GM19463 (cell line): ENCODE data around the gene XPNPEP3.
A peak's percentile ranks its signal among the peaks of the same experiment; 100 is the strongest.
"Not testable (repeated sequence)": the region's sequence is repeated elsewhere in the genome, so short reads cannot be mapped to it uniquely, and the experiment has no call there.

ENCODE experiments used
- ATAC-seq: cut with Tn5 transposase; IDR thresholded peaks from one replicate; pipeline ENCODE4 v1.9.1; 2021; ENCODE audit warnings: mild to moderate bottlenecking, moderate library complexity; ENCODE audit not compliant: unreplicated experiment

The XPNPEP3 gene

GRCh38 chr22:40855979-40856512, 902 bp upstream of the XPNPEP3 start:
- peak; percentile 18 for ATAC-seq

GRCh38 chr22:40857309-40857855, 434 bp downstream of the XPNPEP3 start:
- ATAC-seq: no peak

DNA sequence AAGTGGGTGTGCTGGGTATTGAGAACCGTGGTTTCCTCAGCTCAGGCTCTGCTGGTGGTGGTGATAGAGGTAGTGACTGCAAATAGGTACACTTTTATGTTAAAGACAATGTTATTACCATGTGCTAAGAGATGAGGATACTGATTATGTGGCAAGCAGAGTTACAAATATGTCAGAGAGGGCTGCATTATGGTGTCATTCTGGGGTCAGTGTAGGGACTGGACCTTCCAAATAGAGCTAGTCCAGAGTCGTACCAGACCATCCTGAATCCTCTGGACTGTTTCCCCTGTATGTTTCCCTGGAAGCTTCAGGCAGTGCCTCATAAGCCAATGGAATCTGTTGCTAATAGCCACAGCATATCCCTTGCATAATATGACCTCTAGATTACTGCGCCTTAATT, 5.1 kb downstream of the XPNPEP3 start, which contains the start of gene DNAJB7:
TSS of gene DNAJB7 (minus strand) at position 101 of the 400 bp plus-strand sequence. CDS start 119 bp downstream, outside the sequence.
- no peak for ATAC-seq

DNA sequence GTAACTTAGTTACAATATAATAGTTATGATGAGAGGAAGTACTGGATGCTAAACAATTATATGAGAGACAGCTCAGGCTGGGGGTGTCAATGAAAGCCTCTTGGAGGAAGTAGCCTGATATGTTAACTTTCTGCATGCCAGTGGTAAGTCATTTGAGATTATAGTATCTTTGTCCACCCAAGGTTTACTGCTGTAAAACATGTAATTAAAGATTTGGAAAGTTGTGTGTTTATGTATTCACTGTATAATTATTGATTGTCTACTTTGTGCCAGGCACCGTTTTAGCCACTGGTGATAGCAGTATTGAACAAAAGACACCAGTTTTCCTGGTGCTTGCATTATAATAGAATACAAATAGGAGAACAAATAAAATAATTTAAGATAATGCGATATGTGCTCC, 5.6 kb downstream of the XPNPEP3 start:
- no peak for ATAC-seq

DNA sequence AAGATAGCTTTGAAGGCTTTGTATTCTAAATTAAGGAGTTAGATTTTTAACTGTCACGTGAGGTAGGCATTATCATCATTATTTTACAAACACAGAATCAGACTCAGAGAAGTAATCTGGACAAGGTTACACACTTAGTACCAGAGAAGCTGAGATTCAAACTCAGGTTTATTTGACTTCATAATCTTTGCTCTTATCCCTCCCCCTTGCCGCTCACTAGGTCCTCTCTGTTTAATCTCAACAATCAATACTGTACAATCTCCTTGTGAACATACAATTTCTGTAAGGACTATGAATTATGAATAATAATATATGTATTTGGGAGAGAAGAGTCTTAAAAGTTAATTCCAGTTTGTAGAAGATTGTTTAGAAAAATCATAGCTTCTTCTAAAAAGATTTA, 10.2 kb downstream of the XPNPEP3 start:
- no peak for ATAC-seq

- not testable (repeated sequence) for ATAC-seq
Observed at GRCh38 chr22:40868379-40868778, 11.4 kb downstream of the XPNPEP3 start.

- no peak for ATAC-seq
Observed at GRCh38 chr22:40874016-40874415, 17.1 kb downstream of the XPNPEP3 start.

DNA sequence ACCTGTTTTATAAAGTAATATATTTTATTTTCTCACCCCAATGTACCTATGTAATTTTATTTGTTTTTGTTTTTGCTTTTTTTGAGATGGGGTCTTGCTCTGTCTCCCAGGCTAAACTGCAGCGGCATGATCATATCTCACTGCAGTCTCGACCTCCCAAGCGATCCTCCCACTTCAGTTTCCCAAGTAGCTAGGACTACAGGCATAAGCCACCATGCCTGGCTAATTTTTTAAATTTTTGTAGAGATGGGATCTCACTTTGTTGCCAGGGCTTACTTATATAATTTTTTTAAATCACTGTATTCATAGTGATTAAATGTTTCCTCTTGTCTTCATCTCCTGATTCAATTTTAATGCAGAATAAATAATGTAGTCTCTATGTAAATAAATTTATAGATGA, 18.2 kb downstream of the XPNPEP3 start:
- ATAC-seq: no peak

DNA sequence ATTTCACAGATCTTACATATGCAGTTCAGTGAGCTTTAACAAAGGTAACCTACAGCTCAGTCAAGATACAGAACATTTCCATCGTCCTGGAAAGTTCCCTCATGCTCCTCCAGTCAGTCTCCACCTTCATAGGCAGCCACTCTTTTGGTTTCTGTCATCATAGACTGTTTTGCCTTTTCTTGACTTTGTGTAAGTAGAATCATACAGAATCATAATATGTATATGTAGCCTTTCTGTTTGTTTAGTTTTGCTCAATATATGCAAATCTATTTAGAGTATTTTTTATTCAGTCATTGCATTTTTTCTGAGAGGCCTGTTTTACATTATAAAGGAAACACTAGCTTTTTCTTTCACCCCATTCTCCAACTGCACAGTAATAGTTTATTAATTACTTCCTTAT, 20.0 kb downstream of the XPNPEP3 start:
- ATAC-seq: no peak

- ATAC-seq: no peak
Observed at GRCh38 chr22:40877488-40877887, 20.5 kb downstream of the XPNPEP3 start.

- no peak for ATAC-seq
Observed at GRCh38 chr22:40878922-40879321, 22.0 kb downstream of the XPNPEP3 start.

DNA sequence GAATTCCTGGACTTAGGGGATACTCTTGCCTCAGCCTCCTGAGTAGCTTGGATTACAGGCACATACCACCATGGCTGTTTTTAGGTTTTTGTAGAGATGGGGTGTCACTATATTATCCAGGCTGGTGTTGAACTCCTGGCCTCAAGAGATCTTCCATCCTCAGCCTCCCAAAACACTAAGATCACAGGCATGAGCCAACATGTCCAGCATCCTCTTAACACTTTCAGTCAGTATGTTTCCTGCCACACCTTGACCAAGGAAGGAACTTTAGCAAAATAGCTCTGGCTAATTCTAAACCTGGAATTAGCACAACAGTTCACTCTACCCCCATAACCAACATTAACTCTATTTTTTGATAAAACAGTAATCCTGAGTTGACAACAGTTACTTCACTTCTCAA, 32.2 kb downstream of the XPNPEP3 start:
- no peak for ATAC-seq

- no peak for ATAC-seq
Observed at GRCh38 chr22:40890881-40891280, 33.9 kb downstream of the XPNPEP3 start.

DNA sequence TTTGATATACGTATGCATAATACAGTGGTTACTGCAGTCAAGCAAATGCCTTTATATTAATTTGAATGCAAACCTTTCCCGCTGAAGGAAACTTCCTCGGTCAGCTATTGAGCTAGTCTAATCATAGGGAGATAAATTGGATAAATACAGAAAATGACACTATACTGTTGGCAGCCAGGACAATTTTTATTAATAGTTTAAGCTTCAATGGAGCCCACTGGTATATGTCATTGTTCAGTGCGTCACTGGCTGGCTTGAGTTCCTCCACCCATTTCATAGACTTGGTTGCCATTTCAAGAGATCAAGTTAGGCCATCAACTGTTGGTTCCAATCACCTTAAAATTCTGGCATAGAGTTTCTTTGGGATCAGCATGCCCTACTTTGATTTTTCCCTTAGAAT, 37.5 kb downstream of the XPNPEP3 start:
- ATAC-seq: no peak

DNA sequence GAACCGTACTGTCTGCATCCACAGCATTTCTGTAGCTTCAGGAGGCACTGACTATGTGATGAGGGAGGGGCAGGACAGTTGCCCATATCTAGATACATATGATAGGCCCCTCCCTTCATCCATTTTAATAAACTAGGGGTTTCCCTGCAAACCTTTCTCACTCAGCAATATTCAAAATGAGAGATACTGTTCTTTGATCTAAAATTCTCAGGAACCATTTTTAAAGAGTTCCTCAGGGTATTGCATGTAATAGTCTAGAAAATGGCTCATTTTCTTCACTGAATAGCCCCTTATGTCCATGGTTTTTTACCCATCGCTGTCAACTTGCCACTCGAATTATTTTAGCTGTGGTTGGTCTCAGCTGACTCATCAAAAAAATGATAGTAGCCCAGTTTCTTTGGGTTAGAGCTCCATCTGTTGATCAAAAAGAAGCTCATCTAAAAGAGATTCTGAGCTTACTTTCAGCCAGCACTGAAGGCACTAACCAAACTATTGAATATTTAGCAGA, 42.0 kb downstream of the XPNPEP3 start:
- ATAC-seq: no peak

GRCh38 chr22:40904101-40904500, 47.2 kb downstream of the XPNPEP3 start:
- no peak for ATAC-seq

DNA sequence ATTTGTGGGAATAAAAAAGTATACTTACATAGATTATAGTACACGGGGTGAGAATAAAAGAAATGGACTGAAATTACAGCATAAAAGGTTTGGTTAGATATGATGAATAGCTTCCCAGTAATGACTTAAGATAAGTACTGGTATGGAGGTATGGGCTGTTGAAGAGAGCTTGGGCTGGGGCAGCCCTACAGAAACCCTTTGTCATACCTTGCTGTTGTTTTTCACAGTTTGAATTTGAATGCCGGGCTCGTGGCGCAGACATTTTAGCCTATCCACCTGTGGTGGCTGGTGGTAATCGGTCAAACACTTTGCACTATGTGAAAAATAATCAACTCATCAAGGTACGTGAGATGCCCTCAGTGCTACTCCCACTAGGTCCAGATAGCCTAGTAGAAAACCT, 51.9 kb downstream of the XPNPEP3 start:
- no peak for ATAC-seq

DNA sequence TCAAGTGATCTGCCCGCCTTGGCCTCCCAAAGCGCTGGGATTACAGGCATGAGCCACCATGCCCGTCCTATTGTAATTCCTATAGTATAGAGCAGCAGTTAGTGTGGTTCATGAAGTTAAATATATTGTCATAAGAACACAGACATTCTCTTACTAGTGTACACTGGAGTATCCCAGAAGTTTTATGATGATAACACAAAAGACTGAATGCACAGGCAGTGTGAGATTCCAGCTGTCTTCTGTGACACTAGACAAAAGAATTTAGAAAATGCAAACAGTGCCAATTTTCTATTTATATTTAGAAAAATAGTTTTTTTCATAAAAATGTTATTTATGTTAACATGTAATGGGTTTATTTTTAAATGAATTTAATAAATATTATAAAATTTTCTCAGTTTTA, 54.8 kb downstream of the XPNPEP3 start:
- no peak for ATAC-seq

- ATAC-seq: not testable (repeated sequence)
Observed at GRCh38 chr22:40912987-40913386, 56.0 kb downstream of the XPNPEP3 start.

- ATAC-seq: no peak
Observed at GRCh38 chr22:40919446-40919845, 62.5 kb downstream of the XPNPEP3 start.

DNA sequence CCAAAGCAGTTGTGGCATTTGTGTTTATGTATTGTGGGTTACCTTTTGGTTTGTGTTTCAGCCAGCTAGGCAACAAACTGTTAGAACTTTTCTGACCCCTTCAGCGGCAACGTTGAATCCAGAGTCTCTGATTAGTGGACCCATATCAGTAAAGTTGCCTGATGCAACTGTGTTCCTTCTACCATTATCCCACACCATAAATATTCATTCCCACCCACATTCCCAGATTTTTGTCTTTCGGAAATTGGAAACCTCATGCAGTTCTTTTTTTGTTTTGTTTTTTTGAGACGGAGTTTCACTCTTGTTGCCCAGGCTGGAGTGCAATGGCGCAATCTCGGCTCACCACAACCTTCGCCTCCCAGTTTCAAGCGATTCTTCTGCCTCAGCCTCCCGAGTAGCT, 63.6 kb downstream of the XPNPEP3 start:
- no peak for ATAC-seq

DNA sequence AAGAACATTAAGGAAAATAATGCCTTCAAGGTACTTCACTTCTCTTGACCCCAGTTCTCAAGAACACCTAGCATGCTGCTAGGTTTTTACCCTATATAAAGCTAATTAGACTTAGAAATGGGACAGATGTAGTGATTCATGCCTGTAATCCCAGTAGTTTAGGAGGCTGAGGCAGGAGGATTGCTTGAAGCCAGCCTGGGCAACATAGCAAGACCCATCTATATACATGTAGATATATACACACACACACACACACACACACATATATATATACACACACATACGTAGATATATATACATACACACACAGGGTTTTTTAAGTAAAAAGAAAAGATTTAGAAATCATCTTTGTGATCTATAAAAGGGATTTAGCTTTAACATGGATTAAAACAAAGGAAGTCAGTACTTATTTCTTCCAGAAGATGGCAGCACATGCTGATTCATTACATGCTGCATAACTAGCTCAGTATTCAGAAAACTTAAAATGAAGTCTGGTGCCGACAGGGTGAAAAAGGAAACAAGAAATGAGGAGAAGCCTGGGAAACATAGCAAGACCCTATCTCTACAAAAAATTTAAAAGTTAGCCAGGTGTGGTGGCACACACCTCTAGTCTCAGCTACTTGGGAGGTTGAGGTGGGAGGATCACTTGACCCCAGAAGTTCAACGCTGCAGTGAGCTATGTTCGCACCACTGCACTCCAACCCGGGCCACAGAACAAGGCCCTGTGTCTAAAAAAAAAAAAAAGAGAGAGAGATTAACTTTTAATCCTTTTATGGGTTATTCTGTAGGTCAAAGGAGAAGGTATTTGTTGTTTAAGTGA, 65.7 kb downstream of the XPNPEP3 start:
- no peak for ATAC-seq
